Fibroblast of lung (primary cell): ENCODE results near the gene DTYMK.

Source experiments
- EZH2 ChIP-seq: IDR thresholded peaks from 2 replicates; pipeline ENCODE4 v1.5.1; 2012; ENCODE audit warnings: low read length, control low read depth, mild to moderate bottlenecking; ENCODE audit errors: missing control alignments
- TF ChIP-seq, protein P1 (sequence below), 2 donors: IDR thresholded peaks in 1 of 2; conservative IDR thresholded peaks in 1 of 2; 1 replicate in 1 of 2; 2 replicates in 1 of 2; pipeline ENCODE4 v1.5.1; 2011 to 2012; ENCODE audit warnings: low read length in 2 of 2, control low read depth in 1 of 2, inconsistent platforms in 1 of 2, low read depth in 1 of 2, mild to moderate bottlenecking in 1 of 2

DNA sequence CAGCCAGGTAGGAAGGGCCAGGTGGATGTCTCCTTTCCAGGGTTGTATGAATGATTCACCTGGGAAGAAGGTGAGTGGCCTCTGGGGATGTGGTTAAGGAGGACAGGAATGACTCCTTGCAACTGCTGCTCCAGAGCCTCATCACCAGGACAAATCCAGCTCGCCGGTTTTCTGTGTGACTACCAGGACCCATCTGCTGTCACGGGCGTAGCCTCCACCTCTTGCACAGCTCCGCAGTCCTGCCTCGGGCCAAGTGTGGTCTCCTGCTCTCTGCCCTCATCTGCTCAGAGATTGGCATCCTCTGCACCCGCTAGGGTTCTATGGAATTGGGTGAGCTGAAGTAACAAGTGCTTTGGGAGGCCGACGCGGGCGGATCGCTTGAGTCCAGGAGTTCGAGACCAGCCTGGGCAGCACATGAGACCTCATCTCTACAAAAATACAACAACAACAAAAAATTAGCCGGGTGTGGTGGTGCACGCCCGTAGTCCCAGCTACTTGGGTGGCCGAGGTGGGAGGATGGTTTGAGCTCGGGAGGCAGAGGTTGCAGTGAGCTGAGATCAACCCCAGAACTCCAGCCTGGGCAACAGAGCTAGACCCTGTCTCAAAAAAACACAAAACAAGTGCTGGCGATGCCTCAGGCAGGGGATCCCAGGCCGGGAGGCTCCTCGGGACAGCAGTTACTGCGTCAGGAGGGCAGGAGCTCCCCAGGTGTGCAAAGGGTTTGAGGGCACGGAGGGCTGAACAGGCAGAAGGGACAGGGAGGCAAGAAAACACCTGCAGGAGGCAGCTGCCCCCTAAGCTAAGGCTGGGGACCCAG lies 47.0 kb upstream of the DTYMK start:
- TF ChIP-seq, protein P1, sequence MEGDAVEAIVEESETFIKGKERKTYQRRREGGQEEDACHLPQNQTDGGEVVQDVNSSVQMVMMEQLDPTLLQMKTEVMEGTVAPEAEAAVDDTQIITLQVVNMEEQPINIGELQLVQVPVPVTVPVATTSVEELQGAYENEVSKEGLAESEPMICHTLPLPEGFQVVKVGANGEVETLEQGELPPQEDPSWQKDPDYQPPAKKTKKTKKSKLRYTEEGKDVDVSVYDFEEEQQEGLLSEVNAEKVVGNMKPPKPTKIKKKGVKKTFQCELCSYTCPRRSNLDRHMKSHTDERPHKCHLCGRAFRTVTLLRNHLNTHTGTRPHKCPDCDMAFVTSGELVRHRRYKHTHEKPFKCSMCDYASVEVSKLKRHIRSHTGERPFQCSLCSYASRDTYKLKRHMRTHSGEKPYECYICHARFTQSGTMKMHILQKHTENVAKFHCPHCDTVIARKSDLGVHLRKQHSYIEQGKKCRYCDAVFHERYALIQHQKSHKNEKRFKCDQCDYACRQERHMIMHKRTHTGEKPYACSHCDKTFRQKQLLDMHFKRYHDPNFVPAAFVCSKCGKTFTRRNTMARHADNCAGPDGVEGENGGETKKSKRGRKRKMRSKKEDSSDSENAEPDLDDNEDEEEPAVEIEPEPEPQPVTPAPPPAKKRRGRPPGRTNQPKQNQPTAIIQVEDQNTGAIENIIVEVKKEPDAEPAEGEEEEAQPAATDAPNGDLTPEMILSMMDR (conservative IDR thresholded peaks at IDR 0.05 in 1 of 2, IDR thresholded peaks at IDR 0.05 in 1 of 2; ENCODE audit: low read depth in 1 of 2, low read length in 2 of 2), result no peak
- no peak for TF ChIP-seq EZH2
